Hippocampal formation (tissue), 2 donors: ENCODE results near the gene WDR47.
"Not testable (repeated sequence)": the region's sequence is repeated elsewhere in the genome, so short reads cannot be mapped to it uniquely, and the experiment has no call there.

Experiments used
- DNase-seq, 2 donors: peaks; one replicate each; lab custom pipeline; 2025; lab: John Stamatoyannopoulos, UW

WDR47 gene

DNA sequence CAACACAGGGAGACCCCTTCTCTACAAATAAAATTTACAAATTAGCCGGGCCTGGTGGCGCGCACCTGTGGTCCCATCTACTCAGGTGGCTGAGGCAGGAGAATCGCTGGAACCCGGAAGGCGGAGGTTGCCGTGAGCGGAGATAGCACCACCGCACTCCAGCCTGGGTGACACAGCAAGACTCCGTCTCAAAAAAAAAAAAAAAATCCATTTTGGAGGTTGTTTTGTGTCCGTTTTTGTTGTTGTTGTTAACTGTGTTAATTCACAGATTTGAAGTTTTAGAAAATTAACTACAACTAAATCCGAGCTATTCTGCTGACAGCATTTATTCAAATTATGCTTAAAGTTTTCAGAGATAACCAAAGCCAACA, 79.2 kb downstream of the WDR47 start:
- DNase-seq: no peak

DNA sequence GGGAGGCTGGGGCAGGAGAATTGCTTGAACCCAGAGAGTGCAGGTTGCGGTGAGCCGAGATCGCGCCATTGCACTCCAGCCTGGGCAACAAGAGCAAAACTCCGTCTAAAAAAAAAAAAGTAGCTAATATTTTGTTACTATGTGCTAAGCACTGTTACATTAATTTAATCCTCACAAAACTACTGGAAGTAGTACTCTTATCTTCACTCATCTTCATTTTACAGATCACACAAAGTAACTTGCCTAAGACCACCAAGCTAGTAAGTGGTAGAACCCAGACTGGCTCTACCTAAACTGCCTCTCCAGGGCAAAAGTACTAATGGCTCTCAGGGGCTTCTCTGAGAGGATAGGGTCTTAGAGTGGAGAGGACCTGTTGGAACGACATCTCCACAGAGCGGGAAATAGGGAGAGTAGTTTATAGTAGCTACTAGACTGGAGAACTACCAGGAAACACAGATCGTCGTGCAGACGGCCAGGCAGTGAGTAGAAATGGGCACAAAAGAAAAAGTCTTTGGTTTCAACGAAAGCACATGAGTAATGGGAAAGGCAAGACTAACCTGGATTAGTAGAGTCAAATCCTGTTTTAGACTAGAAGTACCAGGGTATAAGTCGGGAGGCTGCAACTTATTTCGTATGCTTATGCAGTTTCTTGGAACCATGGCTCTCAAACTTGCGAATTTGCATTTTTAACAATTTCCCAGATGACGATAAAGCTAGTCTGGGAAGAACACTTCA, 80.0 kb downstream of the WDR47 start:
- DNase-seq: no peak

DNA sequence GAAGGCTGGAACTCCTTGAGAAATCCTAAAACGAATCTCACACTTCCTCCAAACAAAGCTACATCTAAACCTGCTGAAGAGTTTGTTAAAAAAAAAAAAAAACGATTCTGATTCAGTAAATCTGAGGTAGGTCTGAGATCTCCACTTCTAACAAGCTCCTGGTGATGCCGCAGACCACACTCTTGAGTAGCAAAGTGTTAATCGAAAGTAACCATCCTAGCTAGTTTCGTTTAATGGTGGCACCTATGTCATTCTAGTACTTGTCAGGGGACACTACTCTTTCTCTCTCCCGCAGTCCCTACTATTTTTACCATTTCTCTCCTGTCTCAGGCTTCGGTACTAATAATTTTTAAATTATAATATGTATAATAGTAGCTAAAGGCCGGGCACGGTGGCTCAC, 80.7 kb downstream of the WDR47 start:
- no peak for DNase-seq

DNA sequence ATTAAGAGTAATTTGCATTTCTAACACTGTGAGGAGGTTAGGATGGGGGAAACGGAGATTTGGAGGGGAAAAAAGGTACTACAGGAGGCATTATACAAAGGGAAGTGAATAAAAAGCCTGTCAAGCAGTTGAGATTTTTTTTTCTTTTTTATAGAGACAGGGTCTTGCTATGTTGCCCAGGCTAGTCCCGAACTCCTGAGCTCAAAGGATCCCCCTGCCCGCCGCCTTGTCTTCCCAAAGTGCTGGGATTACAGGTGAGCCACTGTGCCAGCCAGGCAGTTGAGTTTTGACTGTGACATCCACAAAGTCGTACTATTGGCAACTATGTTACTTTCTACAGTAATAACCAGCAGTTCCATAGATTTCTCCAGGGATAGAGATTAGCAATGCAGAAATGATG, 81.2 kb downstream of the WDR47 start:
- DNase-seq: no peak

DNA sequence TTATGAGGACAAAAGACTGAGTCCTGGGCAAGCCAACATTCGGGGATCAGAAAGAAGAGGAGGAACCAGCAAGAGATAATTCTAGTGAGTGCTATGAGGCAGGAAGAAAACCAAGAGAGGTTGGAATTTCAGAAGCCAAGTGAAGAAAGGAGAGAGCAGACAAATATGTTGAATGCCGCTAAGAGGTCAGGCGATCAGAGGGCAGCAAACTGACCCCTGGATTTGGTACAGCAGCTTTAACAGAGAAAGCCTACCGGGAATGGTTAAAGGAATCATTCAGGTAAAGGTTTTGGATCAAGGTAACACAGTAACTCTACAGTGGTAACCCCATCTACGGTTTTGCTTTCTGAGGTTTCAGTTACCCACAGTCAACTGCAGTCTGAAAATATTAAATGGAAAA, 84.0 kb downstream of the WDR47 start:
- no peak for DNase-seq

DNA sequence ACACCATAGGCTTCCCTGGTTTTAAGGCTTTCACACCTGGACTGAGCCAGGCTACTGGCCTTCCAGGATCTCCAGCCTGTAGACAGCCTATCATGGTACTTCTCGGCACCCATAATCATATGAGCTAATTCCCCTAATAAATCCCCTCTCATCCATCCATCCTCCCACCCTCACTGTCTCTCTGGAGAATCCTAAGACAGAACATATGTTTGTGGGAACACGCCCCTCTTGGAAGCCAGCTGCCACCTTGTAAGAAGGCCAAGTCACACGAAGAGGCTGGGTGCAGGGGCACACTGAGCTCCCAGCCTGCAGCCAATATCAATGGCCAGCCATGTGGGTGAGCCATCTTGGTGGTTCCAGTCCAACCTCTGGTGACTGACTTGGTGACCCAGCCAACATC, 86.0 kb downstream of the WDR47 start:
- DNase-seq: no peak

DNA sequence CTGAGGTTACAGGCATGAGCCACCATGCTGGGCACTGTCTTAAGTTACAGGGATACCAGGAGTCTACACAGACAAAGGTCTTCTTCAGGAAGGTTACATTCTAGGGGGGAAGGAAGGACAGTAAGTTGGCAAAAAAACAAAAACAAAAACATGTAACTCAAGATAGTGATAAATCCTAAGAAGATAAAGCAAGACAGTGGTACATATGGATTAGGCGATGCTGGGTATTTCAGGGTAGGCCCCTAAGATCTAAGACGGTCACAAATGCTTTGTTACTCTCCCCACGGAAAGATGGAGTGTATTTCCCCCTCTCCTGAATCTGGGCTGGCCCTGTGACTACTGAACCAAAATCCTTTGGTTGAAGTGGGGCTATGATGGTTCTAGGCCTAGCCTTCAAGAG, 86.8 kb downstream of the WDR47 start:
- no peak for DNase-seq

DNA sequence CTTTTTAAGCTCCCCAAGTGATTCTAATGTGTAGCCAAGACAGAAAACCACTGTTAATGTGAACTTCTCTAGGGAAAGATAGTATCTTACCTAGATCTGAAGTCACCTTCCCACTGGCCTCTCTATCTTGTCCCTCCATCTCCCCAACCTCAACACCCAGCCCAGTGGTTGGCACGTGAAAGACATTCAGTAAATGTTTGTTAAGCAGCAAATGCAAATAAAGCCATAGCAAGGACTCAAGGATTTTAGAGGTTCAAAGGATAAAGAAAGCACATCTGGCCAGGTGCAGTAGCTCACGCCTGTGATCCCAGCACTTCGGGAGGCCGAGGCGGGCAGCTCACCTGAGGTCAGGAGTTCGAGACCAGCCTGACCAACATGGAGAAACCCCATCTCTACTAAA, 88.5 kb downstream of the WDR47 start:
- no peak for DNase-seq

DNA sequence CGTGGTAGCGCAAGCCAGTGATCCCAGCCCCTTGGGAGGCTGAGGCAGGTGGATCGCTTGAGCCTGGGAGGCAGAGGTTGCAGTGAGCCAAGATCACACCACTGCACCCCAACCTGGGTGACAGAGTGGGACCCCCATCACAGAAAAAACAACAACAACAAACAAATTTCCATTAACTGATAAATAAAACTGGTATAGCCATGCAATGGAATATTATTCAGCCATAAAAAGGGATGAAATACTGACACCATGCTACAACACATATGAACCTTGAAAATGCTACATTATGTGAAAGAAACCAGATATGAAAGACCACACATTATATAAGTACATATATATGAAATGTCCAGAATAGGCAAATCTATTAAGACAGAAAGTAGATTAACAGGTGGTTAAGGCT, 90.7 kb downstream of the WDR47 start:
- DNase-seq: no peak

DNA sequence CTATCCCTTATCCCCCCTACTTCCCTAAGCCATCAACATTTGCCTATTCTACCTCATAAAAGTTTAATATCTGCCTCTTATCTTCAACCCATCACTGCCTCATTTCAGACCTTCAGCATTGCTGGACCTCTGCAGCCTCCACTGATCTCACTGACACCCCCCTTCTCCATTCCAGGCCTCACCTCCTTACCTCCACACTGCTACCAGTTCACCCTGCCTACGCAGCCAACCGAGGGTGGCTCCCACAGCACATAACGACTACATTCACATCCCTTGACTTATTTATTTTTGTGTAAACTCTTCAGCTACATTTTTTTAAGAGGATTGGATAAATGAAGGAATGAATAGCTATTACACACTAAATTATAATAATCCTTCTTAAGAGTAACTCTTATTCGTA, 92.9 kb downstream of the WDR47 start:
- no peak for DNase-seq

DNA sequence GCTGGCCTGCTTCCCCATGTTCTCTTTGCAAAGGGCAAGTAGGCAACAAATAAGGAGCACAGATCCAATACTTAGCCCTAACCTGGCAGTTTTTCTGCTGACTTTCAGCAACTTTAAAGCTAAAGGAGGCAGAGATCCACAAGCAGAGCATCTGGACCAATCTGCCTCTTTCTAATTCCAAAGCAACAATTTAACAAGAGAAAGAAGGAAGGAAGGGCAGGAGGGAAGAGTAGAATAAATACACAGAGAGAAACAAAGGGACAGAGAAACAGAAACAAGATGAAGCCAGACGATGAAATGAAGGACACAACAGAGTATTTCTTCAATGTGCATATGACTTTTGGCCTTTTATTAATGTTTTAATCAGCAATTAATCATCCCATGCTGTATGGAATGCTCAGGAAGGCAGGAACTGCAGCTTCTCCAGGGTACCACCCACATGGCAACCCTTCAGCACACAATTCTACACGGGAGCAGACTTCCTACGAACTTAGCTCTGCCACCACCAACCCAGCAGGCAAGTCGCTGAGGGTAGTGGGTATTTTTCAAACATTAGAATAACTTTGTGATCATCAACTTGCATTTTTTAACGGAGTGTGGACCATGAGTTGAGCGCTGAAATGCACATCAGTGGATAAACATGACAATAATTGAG, 93.9 kb downstream of the WDR47 start:
- DNase-seq: no peak

DNA sequence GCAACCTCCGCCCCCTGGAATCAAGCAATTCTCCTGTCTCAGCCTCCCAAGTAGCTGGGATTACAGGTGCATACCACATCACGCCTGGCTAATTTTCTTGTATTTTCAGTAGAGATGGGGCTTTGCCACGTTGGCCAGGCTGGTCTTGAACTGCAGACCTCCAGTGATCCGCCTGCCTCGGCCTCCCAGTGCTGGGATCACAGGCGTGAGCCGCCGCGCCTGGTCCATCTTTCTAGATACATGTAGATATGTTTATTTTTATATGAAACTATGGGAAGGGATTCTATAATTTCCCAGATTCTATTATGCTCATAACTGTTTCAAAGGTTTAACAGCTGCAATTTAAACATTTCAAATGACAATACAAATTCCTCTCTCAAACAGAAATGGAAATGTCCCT, 105.7 kb downstream of the WDR47 start:
- no peak for DNase-seq

DNA sequence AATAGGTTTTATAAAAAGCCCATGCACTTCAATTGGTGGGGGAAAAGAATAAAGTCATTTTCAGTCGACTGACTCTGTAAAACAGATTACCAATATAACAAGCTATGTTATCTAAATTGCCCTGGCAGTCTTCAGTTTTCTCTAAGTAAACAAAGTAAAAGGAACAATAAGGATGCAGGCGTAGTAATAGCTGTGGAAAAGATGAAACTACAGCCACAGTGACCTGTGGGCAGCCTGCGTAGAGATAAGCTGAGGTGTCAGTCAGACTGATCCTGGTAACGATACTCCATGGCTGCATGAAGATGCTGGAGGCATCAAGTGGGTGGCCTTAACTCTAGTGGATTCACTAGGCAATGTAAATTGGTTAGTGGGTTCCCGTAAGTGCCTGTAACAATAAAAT, 108.0 kb downstream of the WDR47 start:
- no peak for DNase-seq

DNA sequence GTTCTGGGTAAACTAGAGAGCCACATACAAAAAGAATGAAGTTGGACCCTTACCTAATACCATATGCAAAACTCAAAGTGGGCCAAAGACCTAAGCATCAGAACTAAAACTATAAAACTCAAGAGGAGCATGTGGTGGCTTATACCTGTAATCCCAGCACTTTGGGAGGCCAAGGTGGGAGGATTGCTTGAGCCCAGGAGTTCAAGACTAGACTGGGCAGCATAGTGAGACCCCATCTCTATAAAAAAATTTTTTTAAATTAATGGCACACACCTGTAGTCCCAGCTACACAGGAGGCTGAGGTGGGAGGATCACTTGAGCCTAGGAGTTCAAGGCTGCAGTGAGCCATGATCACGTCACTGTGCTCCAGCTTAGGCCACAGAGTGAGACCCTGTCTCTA, 114.3 kb downstream of the WDR47 start:
- not testable (repeated sequence) for DNase-seq

DNA sequence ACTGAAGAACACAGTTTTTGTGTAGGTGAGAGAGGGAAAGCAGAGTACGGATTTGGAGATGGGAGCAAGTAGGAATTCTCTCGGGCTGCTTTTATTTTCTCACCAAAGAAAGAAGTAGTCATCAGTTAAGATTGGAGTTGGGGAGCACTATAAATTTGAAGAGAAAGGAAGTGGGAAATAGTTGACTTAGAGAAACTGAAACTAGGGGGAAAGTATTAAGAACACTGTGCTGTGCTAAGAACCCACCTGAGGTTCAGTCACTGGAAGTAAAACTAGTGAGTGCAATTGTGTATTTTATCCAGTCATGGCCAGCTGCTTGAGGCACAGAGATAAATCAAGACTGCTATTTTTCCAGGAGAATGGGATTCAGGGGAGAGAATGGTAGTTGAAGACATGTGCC, 116.0 kb downstream of the WDR47 start:
- no peak for DNase-seq
